CD4-positive, alpha-beta T cell treated with Interferon gamma for 1 hour (primary cell): ENCODE measurements around the gene KCNMA1.

Source experiments
- DNase-seq: peaks from one replicate; pipeline ENCODE4 v3.0.0-alpha.2; 2020

KCNMA1 gene

GRCh38 chr10:77315496-77316129, 322.0 kb downstream of the KCNMA1 start:
- no peak for DNase-seq

GRCh38 chr10:77313066-77313750, 324.4 kb downstream of the KCNMA1 start:
- DNase-seq: no peak

GRCh38 chr10:77311186-77311585, 326.4 kb downstream of the KCNMA1 start:
- no peak for DNase-seq

- no peak for DNase-seq
Measured at GRCh38 chr10:77310288-77310840, 327.2 kb downstream of the KCNMA1 start.

- DNase-seq: no peak
Measured at GRCh38 chr10:77309509-77309908, 328.1 kb downstream of the KCNMA1 start.

- no peak for DNase-seq
Measured at GRCh38 chr10:77309092-77309491, 328.5 kb downstream of the KCNMA1 start.

GRCh38 chr10:77308084-77308732, 329.4 kb downstream of the KCNMA1 start:
- no peak for DNase-seq

GRCh38 chr10:77306666-77307065, 330.9 kb downstream of the KCNMA1 start:
- no peak for DNase-seq

GRCh38 chr10:77305650-77306632, 331.7 kb downstream of the KCNMA1 start:
- DNase-seq: no peak

GRCh38 chr10:77304192-77304591, 333.4 kb downstream of the KCNMA1 start:
- no peak for DNase-seq

- no peak for DNase-seq
Measured at GRCh38 chr10:77301305-77301730, 336.3 kb downstream of the KCNMA1 start.

- DNase-seq: no peak
Measured at GRCh38 chr10:77300682-77301302, 336.8 kb downstream of the KCNMA1 start.

- DNase-seq: no peak
Measured at GRCh38 chr10:77299320-77299719, 338.3 kb downstream of the KCNMA1 start.

GRCh38 chr10:77297393-77297739, 340.2 kb downstream of the KCNMA1 start:
- DNase-seq: no peak

GRCh38 chr10:77296534-77297392, 340.8 kb downstream of the KCNMA1 start:
- DNase-seq: no peak

GRCh38 chr10:77293773-77294172, 343.8 kb downstream of the KCNMA1 start:
- DNase-seq: no peak

- DNase-seq: no peak
Measured at GRCh38 chr10:77293347-77293746, 344.3 kb downstream of the KCNMA1 start.

- no peak for DNase-seq
Measured at GRCh38 chr10:77291596-77292505, 345.8 kb downstream of the KCNMA1 start.

- DNase-seq: no peak
Measured at GRCh38 chr10:77290528-77291155, 347.0 kb downstream of the KCNMA1 start.

GRCh38 chr10:77289790-77290189, 347.8 kb downstream of the KCNMA1 start:
- no peak for DNase-seq
